ENCODE data around the gene MRNIP.

- no peak for TF ChIP-seq POLR2A (IDR thresholded peaks at IDR 0.05)
- no peak for TF ChIP-seq CTCF (IDR thresholded peaks at IDR 0.05)
These were observed 20.5 kb upstream of the MRNIP start for GRCh38 chr5:179879003-179879689.
